H1 (cell line): ENCODE measurements around the gene ITPKB.

ENCODE experiments used
- CTCF ChIP-seq, 3 experiments: IDR thresholded peaks; 1 replicate in 2 of 3; 2 replicates in 1 of 3; pipeline versions ENCODE4 v1.5.1 to v1.6.1; 2011; ENCODE audit warnings: low read length in 3 of 3, mild to moderate bottlenecking in 3 of 3, inconsistent platforms in 2 of 3, low read depth in 1 of 3, moderate library complexity in 1 of 3; ENCODE audit not compliant: insufficient read depth in 1 of 3; ENCODE audit errors: control extremely low read depth in 1 of 3
- EP300 ChIP-seq, 2 experiments: IDR thresholded peaks; 1 replicate in 1 of 2; 2 replicates in 1 of 2; pipeline ENCODE4 v1.6.1; 2011 to 2012; ENCODE audit warnings: low read depth in 2 of 2, low read length in 2 of 2, mild to moderate bottlenecking in 2 of 2, borderline replicate concordance in 1 of 2, inconsistent platforms in 1 of 2, moderate library complexity in 1 of 2
- HDAC2 ChIP-seq, 2 experiments: fragments of 300-600 bp in 1 of 2; sonication (generic) in 1 of 2; IDR thresholded peaks; 2 replicates each; pipeline ENCODE4 v1.6.1; 2011 to 2012; ENCODE audit warnings: low read depth in 2 of 2, low read length in 2 of 2, mild to moderate bottlenecking in 2 of 2, moderate library complexity in 2 of 2, borderline replicate concordance in 1 of 2, inconsistent platforms in 1 of 2
- HDAC6 ChIP-seq: IDR thresholded peaks from one replicate; pipeline ENCODE4 v1.7.1; 2012; ENCODE audit warnings: low read depth, mild to moderate bottlenecking, inconsistent platforms, low read length, moderate library complexity
- POLR2A ChIP-seq, 2 experiments: IDR thresholded peaks; 1 replicate in 1 of 2; 2 replicates in 1 of 2; pipeline ENCODE4 v1.6.1; 2011; ENCODE audit warnings: low read depth in 2 of 2, low read length in 2 of 2, mild to moderate bottlenecking in 2 of 2; ENCODE audit errors: control extremely low read depth in 1 of 2
- SIN3A ChIP-seq, 2 experiments: IDR thresholded peaks in 1 of 2; conservative IDR thresholded peaks in 1 of 2; 2 replicates each; pipeline ENCODE4 v1.6.1; 2011 to 2012; ENCODE audit warnings: low read length in 2 of 2, improper control_type of control experiment in 1 of 2, low read depth in 1 of 2, mild to moderate bottlenecking in 1 of 2
- SUZ12 ChIP-seq: fragments of 200-600 bp; sonication (generic); IDR thresholded peaks from 2 replicates; pipeline ENCODE4 v1.6.1; 2012; ENCODE audit warnings: mild to moderate bottlenecking, inconsistent platforms, low read length, moderate library complexity, mixed read lengths
- TEAD4 ChIP-seq: IDR thresholded peaks from 2 replicates; pipeline ENCODE4 v1.6.1; 2012; ENCODE audit warnings: low read depth, low read length, inconsistent platforms, mixed read lengths
- TF ChIP-seq, protein P1 (sequence below): IDR thresholded peaks from 2 replicates; pipeline ENCODE4 v1.6.1; 2012; ENCODE audit warnings: low read length, inconsistent platforms

DNA sequence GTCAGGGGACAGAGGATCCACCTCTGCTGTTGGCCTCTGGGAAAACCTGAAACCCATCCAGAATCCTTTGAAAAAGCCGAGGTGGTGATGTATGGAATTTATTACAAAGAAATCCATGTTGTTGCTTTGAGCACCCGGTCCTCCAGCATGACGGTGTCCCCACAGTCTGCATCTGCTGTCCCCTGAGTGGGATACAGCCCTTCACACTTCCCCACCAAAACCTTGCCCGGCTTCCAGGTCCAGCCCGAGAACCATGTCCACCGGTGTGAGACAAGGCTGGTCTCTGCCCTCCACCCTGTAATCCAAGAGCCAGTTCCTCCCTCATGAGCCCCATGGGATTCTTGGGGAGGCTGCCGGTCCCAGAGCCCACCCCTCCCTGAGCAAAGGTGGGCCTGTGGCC lies 120.1 kb downstream of the ITPKB start:
- no peak for TF ChIP-seq SIN3A (conservative IDR thresholded peaks at IDR 0.05 in 1 of 2, IDR thresholded peaks at IDR 0.05 in 1 of 2; ENCODE audit: low read depth in 1 of 2, low read length in 2 of 2)
- no peak for TF ChIP-seq TEAD4
- no peak for TF ChIP-seq HDAC2 (IDR thresholded peaks at IDR 0.05; ENCODE audit: borderline replicate concordance in 1 of 2, low read depth in 2 of 2, low read length in 2 of 2)
- no peak for TF ChIP-seq CTCF (IDR thresholded peaks at IDR 0.05; ENCODE audit: control extremely low read depth in 1 of 3, insufficient read depth in 1 of 3, low read depth in 1 of 3, low read length in 3 of 3)
- TF ChIP-seq, protein P1, sequence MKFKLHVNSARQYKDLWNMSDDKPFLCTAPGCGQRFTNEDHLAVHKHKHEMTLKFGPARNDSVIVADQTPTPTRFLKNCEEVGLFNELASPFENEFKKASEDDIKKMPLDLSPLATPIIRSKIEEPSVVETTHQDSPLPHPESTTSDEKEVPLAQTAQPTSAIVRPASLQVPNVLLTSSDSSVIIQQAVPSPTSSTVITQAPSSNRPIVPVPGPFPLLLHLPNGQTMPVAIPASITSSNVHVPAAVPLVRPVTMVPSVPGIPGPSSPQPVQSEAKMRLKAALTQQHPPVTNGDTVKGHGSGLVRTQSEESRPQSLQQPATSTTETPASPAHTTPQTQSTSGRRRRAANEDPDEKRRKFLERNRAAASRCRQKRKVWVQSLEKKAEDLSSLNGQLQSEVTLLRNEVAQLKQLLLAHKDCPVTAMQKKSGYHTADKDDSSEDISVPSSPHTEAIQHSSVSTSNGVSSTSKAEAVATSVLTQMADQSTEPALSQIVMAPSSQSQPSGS, result no peak
- no peak for TF ChIP-seq EP300 (IDR thresholded peaks at IDR 0.05; ENCODE audit: borderline replicate concordance in 1 of 2, low read depth in 2 of 2, low read length in 2 of 2)
- TF ChIP-seq SUZ12, result no peak
- TF ChIP-seq HDAC6, result no peak
- no peak for TF ChIP-seq POLR2A (IDR thresholded peaks at IDR 0.05; ENCODE audit: control extremely low read depth in 1 of 2, low read depth in 2 of 2, low read length in 2 of 2)
